Measurements from ENCODE around the gene REC8.

Gene REC8

DNA sequence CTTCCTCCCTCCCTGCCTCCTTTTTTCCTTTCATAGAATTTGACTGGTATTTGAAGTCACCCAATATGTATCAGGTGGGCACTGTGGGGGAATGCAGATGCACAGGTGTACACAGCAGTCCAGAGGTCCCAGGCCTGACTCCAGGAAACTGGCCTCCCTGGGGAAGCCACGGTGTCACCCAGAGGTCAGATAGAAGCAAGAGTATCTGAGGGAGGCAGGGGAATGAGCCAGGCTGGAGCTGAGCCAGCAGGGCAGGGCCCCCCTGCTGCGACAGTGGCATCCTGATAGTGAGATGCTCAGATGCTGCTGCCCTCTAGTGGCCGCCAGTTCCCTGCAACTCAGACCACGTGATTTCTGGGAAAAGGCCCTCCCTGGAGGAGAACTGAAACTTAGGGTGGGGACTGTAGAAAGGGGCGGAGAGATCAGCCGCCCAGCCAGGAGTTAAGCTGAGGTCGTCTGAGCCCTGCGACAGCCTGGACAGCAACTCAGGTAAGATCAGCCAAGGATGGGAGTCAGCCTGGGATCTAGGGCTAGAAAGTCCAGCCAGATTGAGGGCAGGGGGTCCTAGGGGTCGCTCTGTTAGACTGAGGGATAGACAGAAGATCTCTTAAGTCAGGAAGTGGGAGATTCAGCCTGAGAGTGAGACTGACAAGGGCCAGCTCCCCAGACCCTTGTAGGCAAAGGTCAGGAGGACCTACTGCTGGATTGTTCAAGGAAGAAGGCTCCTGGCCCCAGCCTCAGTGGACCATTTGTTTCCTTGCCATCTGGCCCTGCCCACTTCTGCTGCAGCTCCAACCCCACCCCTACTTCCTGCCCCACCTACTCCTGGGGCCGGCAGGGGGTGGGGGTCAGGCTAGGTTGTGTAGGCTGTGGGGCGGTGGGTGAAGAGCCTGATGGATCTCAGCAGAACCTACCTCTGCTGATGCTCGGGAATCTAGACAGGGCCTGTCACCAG lies 10.8 kb upstream of the REC8 start, which contains the start of gene IRF9:
IRF9 (plus strand) TSS at position 416 of the 955 bp plus-strand sequence. CDS start 880 bp downstream, outside the sequence.
- peak; percentile 95 for DNase-seq

DNA sequence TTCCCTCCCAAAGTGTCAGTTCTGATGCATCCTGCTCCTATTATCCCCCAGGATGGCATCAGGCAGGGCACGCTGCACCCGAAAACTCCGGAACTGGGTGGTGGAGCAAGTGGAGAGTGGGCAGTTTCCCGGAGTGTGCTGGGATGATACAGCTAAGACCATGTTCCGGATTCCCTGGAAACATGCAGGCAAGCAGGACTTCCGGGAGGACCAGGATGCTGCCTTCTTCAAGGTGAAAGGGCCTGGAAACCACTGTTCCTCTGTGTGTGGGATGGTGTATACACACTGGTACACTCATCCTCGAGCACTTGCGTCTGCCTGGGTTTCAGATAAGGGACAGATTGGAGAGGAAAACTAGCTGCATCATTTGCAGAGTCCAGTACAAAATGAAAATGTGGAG lies 9.8 kb upstream of the REC8 start:
- DNase-seq: no peak

DNA sequence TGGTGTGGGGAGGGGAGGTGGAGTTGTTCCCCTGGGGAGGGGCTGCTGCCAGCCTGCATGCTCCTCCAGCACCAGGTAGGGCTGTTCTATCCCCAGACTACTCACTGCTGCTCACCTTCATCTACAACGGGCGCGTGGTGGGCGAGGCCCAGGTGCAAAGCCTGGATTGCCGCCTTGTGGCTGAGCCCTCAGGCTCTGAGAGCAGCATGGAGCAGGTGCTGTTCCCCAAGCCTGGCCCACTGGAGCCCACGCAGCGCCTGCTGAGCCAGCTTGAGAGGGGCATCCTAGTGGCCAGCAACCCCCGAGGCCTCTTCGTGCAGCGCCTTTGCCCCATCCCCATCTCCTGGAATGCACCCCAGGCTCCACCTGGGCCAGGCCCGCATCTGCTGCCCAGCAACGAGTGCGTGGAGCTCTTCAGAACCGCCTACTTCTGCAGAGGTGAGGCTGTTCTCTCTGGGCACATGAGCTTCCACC lies 7.3 kb upstream of the REC8 start:
- DNase-seq: no peak

DNA sequence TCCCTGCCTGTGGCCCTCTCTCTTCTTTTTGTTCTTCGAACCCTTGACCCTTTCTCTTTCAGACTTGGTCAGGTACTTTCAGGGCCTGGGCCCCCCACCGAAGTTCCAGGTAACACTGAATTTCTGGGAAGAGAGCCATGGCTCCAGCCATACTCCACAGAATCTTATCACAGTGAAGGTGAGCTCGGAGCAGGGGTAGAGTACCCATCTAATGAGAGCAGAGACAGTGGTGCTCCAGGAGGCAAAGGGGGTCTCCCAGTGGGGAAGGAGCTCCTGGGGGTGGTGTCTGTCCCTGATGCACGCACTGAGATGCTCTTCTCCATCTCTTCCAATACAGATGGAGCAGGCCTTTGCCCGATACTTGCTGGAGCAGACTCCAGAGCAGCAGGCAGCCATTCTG lies 6.1 kb upstream of the REC8 start:
- no peak for DNase-seq

DNA sequence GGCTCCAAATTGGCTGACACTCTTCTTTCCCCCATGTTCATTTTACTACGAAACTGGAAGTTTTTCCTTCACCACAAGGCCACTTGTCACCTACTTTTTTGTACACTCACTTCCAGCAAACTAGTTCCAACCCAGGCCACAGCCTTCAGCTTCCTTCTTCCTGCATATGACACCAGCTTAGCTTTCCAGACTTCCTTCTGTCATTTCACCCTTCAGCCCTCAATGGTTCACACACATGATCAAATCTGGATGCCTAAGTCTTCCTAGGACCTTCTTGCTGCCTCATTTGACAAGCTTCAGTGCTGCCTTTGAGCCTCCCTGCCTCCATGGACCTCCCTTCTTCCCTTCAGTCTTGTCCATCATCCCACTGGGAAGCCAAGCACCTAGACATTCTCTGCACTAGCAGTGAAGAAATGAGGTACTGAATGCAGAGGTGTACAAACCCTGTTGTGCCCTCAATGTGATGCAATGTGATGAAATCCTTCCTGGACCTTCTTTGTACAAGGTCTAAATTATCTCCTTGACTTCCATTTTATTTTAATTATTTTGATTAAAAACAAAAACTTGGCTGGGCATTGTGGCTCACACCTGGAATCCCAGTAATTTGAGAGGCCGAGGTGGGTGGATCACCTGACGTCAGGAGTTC lies 4.3 kb upstream of the REC8 start:
- DNase-seq: no peak

DNA sequence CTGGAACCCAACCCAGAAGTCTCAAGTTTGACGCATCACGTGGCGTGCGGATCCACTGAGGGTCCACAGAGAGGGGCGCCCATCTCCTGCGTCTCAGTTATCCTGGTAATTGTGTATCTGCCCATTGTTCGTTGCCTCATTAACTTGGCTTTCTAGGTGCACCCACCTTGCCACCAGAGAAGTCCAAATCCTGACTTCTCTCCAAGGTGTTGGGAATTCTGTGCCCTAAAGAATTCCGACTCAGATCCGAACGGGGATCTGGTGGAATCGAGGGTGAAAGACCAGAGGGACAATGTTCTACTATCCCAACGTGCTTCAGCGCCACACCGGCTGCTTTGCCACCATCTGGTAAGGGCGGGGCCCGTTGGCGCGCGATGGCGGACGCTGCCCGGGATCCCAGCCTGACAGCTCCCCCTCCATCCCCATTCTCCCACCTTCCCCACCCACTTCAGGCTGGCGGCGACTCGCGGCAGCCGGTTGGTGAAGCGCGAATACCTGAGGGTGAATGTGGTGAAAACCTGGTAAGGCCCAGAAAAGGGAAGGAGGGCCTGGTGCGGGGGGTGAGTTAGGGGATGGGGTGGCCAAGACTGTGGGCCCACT lies 481 bp downstream of the REC8 start:
- no peak for DNase-seq

DNA sequence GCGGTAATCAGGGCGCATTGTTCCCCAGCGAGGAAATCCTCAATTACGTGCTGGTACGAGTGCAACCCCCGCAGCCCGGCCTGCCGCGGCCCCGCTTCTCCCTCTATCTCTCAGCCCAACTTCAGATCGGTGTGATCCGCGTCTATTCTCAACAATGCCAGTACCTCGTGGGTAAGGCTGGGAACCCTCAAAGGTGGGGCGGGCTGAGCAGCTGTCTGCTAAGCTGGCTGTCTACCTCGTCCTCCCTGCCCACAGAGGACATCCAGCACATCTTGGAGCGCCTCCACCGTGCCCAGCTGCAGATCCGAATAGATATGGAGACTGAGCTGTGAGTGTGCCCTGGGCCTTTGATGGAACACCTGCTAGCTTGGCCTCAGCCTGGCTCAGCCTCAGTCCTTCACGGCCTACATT lies 996 bp downstream of the REC8 start:
- DNase-seq: no peak

DNA sequence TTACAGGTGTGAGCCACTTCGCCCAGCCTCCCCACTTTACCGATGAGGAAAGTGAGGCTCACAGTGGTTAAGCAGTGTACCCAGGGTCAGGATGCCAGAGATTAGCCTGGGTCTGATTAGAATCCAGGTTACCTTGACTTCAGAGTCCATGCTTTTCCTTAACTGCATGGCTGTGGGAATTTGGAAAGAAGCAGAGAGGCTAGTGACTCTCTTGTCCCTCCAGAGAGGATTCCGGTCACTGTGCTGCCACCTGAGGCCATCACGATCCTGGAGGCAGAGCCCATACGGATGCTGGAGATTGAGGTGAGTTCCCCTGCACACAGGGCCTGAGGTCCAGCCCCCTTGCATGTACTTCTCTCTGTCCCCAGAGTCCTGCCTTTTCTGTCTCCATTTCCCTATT lies 4.7 kb downstream of the REC8 start:
- no peak for DNase-seq

DNA sequence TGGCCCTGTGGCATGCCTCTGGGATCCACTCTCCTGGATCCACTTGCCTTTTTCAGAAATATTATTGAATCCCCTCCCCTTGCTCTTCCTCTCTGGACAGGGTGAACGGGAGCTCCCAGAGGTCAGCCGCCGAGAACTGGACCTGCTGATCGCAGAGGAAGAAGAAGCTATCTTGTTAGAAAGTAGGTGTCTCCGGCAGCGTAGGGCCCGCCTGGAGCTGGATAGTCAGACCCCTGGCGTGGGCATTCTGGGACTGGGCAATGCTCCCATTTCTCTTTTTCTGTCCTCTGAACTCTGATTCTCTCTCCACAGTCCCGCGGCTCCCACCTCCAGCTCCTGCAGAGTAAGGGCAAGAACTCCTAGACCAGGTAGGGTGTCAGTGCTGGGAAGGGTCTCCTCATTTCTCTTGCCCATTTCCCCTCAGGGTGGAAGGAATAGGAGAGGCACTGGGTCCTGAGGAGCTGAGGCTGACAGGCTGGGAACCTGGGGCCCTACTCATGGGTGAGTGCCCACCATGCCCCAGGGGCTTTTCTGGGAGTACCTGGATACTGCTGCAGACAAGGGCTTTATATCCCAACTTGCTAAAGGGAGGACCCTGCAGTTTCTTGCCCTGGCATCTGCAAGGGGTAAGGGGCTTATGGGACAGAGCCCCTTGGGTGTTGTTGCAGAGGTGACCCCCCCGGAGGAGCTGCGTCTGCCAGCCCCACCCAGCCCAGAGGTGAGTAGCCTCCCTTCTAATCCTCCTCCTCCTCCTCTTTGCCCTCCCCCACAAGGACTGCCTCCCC lies 5.4 kb downstream of the REC8 start:
- DNase-seq: no peak

DNA sequence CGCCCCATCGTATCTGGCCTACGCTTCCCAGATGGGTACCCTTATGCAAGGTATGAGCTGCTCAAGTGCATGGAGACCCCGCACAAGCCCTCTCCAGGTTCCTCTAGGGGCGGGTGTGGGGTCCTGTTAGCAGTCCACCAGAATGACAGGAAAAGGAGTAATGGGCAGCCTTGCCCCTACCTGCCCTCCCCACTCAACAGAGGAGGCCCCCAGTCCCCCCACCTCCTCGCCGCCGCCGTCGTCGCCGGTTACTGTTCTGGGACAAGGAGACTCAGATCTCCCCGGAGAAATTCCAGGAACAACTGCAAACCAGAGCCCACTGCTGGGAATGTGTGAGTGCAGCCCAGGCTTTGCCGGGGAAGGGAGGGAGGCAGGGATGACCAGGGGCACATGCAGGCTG lies 6.0 kb downstream of the REC8 start:
- no peak for DNase-seq

DNA sequence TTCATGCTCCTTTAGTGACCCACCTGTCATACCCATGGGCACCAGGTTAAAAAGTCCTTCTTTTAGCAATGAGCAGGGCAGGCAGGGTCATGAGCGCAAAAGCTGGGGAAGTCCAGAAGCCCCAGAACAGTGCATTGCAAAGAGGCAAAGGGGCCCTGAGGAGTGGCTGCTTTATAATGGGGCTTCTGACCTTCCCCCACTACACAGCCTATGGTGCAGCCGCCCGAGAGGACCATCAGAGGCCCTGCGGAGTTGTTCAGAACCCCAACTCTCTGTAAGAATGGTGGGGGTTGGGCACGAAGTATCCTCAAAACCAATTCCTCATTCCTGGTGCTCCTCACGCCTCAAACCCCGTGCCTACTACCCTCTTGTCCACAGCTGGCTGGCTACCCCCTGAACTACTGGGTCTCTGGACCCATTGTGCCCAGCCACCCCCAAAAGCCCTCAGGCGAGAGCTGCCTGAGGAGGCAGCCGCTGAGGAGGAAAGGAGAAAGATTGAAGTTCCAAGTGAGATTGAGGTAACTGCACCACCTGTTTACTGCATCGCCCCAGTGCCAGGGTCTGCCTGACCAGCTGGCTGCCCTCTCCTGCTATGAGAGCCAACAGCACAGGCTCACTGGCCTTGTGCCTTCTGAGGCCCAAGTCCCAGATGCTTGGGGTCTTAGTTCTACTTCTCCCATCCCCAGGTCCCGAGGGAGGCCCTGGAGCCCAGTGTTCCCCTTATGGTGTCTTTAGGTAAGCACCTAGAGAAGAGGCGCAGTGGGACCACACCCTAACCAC lies 6.7 kb downstream of the REC8 start:
- no peak for DNase-seq

DNA sequence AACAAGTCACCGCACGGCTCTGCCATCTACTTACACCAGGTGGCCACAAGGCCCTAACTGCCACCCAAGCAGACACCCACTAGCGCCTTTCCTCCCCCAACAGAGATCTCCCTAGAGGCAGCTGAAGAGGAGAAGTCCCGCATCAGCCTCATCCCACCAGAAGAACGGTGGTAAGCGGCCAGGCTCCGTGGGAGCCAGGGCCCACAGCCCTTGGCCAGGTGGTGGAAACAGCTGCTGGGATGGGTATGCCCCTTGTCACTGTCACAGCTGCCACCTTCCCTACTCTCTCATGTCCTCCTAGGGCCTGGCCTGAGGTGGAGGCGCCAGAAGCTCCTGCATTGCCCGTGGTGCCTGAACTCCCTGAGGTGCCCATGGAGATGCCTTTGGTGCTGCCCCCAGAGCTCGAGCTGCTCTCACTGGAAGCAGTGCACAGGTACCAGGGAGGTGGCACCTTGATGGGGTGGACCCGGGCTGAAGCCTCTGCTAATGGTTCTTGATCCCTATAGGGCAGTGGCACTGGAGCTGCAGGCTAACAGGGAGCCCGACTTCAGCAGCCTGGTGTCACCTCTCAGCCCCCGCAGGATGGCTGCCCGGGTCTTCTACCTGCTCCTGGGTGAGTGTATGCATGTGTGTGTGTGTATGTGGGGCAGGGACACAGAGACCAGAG lies 7.5 kb downstream of the REC8 start:
- no peak for DNase-seq

DNA sequence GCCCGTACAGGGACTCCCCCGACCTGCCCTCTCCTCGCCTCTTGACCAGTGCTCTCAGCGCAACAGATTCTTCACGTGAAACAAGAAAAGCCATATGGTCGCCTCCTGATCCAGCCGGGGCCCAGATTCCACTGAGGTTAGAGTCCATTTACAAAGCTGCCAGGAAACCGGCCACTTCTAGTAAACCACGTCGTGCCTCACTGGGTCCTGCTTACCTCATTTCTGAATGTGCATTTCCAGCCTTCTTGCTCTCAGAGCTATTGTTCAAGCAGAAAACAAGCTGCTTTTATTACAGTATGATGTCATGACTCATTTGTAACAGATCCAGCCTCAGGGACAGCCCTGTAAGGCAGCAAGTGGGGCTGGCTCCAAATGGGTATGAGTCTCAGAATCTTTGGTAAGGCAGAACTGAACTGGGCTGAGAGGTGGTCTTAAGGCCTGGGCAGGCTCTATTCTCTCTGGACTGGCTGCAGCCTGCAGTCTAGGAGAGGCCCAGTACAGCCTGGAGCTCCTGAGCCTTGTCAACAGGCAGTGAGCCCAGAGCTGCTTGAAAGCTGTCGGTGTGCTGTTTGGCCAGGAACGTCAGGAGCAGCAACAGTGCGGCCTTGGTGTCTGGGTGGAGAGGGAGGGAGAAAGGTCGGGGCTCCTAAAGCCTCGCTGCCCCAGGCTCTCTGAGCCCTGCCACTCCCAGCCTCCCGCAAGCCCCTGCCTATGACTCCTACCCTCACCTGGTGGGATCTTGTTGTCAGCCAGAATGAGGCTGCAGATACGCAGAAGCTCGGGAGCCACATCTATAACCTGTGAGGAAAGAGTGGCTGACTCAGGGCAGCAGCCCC lies 8.3 kb downstream of the REC8 start:
- DNase-seq: no peak

DNA sequence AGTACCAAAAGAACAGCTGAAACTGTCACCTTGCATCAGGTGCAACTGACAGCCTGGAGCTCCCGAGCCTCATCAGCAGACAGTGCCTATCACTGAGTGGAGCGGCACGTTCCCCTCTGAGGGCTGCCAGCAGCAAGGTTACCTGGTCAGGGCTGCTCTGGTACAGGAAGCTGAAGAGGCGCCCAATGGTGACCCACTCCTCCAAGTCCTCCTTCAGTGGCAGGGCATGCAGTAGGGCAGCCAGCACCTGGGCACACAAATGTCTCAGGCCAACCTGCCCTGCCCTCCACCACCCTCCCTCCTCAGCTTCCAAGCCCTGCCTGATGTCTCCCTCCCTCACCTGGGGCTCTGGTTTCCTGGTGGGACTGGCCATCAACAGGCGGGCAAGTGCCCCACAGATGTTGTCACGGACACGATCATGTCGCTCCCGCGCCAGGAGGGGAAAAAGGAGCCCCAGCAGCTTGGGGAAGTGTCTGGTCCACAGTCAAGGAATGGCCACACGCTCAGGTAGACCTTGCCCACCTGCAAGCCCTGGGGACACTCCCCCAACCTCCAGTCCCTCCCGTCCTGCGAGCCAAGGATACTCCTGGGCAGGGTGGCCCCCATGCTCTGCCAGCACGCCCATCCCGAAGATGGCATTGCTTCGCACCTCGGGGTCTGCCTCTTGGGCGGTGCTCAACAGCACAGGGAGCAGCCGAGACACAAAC lies 9.6 kb downstream of the REC8 start:
- no peak for DNase-seq

DNA sequence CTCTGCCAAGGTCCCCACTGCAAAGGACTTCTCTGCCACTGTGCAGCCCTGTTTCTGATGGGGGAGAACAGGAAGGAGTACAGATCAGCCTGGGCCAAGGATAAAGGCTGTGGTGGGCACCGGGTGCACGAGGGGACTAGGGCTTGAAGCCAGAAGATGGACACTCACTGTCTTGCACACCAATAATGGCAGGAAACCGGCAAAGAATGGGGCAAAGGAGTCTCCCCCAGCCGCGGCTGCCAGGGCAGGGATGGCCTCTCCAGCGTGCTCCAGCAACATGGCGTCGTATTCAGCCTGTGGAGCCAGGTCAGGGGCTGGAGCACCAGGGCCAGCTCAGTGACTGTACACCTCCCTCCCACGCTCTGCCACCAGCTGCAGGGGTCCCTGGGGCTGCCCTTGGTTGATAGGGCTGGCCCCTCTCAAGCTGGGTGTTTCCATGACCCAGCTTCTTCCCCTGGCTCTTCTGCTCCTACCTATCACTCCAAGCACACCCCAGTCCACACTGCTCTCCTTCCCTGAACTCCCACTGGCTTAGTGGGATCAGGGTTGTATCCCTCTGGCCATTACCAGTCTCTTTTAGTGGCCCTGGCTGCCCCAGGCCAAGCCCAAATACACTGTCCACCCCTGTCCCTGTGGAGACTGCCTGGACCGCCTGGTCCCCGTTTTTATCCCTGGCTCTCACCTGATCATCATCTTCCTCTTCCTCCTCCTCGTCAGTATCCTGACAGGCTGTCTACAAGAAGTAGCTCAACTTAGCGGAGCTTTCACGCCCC lies 10.4 kb downstream of the REC8 start:
- DNase-seq: no peak

DNA sequence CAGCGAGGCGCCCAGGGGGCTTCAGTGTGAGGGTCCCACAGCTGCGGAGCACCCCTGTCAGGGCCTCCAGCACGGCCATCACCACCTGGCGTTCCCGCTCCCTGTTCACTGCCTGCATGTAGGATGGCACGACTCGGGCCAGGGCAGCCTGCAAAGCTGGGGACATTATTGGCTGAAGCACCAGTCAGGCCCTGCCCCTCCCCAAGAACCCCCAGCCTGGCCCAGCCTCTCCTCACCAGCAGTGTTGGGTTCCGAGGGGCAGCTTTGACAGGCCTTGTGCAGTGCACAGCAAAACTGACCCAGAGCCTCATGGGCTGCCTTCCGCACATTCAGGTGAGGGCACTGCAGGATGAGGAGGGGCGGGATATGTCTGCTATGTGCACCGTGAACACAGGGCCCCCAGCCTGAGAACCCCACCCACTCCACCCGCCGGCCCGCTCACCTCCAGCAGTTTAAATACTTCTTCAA lies 11.2 kb downstream of the REC8 start:
- DNase-seq: no peak

DNA sequence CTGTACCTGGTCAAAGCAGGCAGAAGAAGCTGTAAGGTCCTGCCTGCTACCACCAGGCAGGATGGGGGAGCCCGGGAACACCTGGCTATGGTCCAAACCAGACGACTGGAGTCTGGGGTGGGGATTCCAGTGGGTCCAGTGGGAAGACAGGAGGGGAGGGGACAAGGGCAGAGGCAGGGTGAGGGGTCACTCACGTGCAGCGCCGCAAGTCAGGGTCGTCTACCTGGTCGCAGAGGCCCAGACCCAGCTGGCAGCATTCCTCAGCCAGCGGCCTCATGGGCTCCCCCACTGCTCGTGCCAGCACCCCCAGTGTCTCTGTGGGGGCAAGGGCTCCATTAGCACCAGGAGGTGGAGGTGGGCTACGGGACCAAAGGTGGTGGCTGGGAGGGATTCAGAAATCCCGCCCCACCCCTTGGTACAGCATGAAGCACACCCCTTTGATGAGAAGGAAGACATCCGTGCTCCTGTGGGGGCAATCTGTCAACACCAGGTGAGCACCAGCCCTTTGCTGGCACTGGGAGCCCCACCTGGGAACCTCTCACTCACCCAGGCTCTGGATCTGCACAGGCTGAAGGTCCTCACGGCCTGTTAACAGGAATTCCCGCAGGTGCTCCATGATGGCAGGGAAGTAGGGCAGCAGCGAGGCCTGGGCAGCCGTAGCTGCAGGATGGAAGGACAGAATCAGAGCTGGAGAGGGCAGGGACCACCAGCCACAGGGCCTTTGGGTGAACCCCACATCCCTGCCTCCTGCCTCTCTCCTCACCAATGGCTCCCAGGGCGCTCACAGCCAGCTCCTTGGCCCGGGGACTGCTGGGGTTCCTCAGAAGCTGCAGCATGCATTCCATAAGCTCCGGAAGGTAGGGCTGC lies 12.5 kb downstream of the REC8 start:
- no peak for DNase-seq

DNA sequence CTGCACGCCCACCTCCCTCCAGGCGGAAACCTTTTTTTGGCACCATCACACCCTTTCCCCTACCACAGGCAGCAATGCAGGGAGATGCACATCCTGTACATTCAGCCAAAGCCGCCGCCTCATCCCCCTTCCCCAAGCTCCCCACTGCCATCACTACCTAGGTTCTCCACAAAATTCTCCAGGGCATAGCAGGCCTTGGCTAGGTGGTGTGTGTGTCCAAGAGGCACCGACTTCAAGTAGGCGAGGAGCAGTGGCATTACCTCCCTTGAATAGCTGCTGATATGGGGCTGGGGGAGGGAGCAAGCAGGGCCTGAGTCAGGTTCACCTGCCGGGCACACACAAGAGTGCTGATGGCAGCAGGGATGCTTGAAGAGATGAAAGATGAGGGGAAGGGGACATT lies 13.1 kb downstream of the REC8 start:
- DNase-seq: no peak
